Muscle layer of duodenum (tissue), 2 donors: Measurements from ENCODE around the gene PSMD8.
A peak's percentile ranks its signal among the peaks of the same experiment; 100 is the strongest.

Experiments
- H3K27ac ChIP-seq: one replicate; pipeline ENCODE4 v1.7.0; 2013; ENCODE audit warnings: mild to moderate bottlenecking, low read length
- H3K27me3 ChIP-seq: one replicate; pipeline ENCODE4 v1.7.0; 2013; ENCODE audit warnings: low read depth, mild to moderate bottlenecking, control low read depth, low read length
- H3K36me3 ChIP-seq, 2 donors: one replicate each; pipeline ENCODE4 v1.7.0; 2013; ENCODE audit warnings: low read length in 2 of 2, control low read depth in 1 of 2, mild to moderate bottlenecking in 1 of 2; ENCODE audit not compliant: insufficient read depth in 2 of 2, control insufficient read depth in 1 of 2
- H3K4me1 ChIP-seq, 2 donors: one replicate each; pipeline ENCODE4 v1.7.0; 2013; ENCODE audit warnings: low read length in 2 of 2, mild to moderate bottlenecking in 2 of 2, control low read depth in 1 of 2, moderate library complexity in 1 of 2; ENCODE audit not compliant: insufficient read depth in 2 of 2, control insufficient read depth in 1 of 2
- H3K4me3 ChIP-seq, 2 donors: one replicate each; pipeline ENCODE4 v1.7.0; 2013; ENCODE audit warnings: low read length in 2 of 2, low read depth in 1 of 2, mild to moderate bottlenecking in 1 of 2
- H3K9me3 ChIP-seq, 2 donors: one replicate each; pipeline ENCODE4 v1.7.0; 2013; ENCODE audit warnings: low read length in 2 of 2, control low read depth in 1 of 2, mild to moderate bottlenecking in 1 of 2; ENCODE audit not compliant: control insufficient read depth in 1 of 2
- donor health status: healthy.

PSMD8 gene

DNA sequence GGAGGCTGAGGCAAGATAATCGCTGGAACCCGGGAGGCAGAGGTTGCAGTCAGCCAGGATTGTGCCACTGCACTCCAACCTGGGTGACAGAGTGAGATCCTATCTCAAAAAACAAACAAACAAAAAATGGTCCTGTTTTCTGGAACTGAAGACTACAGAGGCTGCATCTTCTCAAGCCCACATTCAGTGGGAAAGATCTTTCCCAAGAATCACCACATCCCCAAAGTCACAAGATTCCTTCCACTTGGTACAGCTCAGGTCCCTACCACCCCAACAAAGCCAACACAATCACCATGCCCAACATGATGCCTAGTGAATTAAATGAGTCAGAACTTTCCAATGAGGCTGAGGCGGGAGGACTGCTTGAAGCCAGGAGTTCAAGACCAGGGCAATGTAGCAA, 23.5 kb upstream of the PSMD8 start:
- Histone ChIP-seq H3K4me1 (no peaks in the 10 kb centered on the region), H3K9me3 (no peaks in the 10 kb centered on the region), H3K4me3 (no peak overlapping the region), H3K27me3 (peaks cover 8% of the 10 kb centered on the region), H3K36me3 (no peaks in the 10 kb centered on the region), H3K27ac (no peak overlapping the region)

DNA sequence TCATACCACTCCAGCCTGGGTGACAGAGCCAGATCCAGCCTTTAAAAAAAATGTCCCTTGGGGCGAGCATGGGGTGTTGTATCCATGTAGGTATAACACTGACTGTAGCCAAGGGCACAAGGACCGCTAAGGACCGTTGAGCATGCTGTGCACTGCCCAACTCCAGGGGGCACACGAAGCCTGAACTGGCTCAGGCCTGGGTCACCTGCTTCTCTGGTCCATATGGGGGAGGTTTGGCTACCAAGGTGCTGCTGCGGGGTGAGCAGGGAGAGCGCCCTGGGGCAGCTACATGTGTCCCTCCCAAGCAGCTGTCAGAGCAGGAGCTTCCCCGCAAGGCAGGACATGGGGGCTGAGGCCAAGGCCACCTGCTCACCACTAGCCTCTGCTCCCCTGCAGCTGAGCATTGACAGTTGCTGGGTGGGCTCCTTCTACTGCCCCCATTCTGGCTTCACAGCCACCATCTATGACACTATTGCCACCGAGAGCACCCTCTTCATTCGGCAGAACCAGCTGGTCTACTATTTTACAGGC, 22.4 kb upstream of the PSMD8 start:
- Histone ChIP-seq H3K4me1 (no peaks in the 10 kb centered on the region), H3K4me3 (no peak overlapping the region), H3K27me3 (peaks cover 8% of the 10 kb centered on the region), H3K27ac (no peak overlapping the region), H3K9me3 (no peaks in the 10 kb centered on the region), H3K36me3 (no peaks in the 10 kb centered on the region)

DNA sequence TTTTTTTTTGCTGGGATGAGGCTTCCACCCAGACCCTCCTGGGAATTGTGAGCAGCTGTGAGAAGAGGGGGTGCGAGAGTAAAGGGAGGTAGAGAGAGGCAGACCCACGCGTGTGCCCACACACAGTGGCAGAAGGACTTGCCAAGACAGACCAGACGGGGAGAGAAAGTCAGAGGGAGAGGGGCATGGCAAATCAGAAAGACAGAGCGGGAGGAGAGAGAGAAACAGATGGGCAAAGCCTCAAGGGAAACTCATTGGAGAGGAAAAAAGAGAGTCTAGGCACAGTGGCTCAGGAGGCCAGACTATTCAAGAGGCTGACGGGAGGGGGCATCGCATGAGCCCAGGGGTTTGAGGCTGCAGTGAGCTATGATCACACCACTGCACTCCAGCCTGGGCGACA, 21.8 kb upstream of the PSMD8 start:
- no peak overlapping the region for H3K4me3 ChIP-seq
- H3K27ac ChIP-seq, result no peak overlapping the region
- H3K9me3 ChIP-seq, result no peaks in the 10 kb centered on the region
- H3K4me1 ChIP-seq, result no peaks in the 10 kb centered on the region
- no peaks in the 10 kb centered on the region for H3K36me3 ChIP-seq
- H3K27me3 ChIP-seq, result peaks cover 8% of the 10 kb centered on the region

DNA sequence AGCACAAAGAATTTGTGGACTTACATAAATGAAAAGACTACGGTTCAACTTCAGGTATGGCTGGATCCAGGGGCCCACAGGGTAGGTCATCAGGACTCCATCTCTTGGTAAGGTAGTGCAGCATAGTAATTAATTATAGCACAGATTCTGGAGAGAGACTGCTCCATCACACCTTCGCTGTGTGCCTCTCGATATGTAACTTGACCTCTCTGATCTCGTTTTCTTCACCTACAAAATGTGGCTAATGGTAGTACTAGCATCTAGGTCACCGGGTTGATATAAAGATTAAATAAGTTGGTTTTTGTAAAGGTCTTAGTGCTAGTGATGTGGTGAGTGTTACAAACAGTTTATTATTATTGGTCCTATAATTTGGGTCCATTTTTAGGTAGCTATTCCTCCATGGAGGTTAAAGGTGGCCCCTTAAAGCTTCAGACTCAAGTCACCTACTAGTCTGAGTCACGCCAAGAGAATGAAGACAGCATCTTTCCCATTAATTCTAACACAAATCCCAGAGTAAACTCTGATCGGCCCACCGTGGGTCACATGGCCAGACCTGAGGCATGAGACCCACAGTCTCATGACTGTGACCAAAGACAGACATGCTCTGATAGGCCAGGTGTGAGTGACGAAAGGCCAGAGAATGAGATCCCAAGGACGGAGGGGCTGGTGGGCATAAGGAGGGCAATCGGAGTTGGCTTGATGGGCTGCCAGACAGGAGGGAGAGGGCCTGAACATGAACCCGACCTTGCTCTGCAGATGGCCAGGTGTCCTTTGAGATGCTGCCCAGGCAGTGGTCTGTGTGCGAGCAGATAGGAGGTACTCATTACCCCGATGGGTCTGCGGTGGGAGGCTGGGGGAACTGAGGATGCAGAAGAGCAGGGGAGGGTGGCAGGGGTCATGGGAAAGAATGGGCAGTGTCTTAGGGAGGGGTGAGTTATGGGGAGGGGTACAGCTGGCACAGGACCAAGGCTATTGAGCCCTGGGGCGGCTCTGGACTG, 18.3 kb upstream of the PSMD8 start:
- Histone ChIP-seq H3K27ac (no peak overlapping the region), H3K4me3 (no peak overlapping the region), H3K27me3 (peaks cover 30% of the 10 kb centered on the region), H3K9me3 (no peaks in the 10 kb centered on the region), H3K36me3 (no peaks in the 10 kb centered on the region), H3K4me1 (no peaks in the 10 kb centered on the region)

DNA sequence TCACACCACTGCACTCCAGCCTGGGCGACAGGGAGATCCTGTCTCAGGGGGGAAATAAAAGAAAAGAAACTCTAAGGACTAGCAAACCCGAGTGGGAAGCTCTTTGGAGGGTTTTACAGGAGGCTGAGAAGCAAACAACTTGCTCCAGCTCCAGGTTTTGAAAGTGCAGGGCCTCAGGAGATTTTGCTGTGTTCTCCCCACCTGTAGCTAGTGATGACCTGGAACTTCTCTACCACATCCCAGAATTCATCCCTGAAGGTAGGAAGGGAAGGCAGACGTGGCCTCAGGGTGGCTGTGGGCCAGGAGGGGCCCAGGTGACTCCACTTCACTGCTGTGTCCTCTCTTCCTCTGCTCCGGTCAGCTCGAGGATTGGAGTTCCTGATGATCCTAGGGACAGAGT, 16.3 kb upstream of the PSMD8 start:
- Histone ChIP-seq H3K4me1 (peaks cover 0 to 13% of the 10 kb centered on the region in 2 donors), H3K4me3 (no peak overlapping the region), H3K27ac (no peak overlapping the region), H3K36me3 (no peaks in the 10 kb centered on the region), H3K9me3 (no peaks in the 10 kb centered on the region), H3K27me3 (peaks cover 25% of the 10 kb centered on the region)

DNA sequence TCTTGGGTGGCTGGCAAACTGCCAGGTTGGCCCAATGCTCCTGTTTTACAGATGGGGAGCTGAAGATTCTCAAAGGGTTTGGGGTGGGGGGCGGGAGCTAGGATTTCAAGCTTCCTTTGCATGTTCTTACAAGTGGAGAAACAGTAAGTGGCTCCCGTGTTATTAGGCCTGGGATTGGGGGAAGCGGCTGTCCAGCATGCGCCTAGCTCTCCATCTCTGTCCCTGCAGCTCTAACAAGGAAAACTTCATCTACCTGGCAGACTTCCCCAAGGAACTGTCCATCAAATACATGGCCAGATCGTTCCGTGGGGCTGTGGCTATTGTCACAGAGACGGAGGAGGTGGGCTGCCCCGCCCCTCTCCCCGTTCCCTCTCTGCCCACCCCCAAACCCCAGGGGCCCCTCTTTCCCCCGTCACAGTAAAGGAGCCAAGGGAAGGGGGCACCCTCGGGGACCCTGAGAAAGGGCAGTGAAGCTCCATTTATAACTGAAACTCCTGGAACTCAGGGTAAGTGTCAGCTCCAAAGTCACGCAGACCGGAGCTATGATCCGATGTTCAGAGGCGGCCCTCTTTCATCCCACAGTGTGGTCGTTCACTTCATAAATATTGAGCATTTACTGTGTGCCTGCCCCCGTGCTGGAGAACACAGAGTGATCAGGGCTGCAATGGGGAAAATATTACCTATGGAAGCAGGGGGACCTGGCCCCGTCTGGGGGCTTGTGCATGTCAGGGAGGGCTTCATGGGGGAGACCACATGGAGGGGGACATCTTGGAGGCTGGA, 14.9 kb upstream of the PSMD8 start:
- Histone ChIP-seq H3K9me3 (no peaks in the 10 kb centered on the region), H3K36me3 (no peaks in the 10 kb centered on the region), H3K27ac (no peak overlapping the region)

DNA sequence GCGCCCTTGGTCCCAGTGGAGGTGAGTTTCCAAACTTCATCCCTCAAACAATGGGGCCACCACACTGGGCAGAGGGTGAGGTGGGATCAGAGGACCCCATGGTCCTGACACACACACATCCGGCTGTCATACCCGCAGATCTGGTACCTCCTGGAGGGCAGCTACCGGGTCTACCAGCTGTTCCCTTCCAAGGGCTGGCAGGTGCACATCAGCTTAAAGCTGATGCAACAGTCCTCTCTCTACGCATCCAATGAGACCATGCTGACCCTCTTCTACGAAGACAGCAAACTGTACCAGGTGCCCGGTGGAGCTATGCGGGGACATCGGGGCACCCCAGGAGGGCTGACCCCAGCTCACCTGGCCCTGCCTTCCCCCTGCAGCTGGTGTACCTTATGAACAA, 14.0 kb upstream of the PSMD8 start:
- Histone ChIP-seq H3K9me3 (no peaks in the 10 kb centered on the region), H3K27ac (no peak overlapping the region), H3K4me3 (no peak overlapping the region), H3K27me3 (peaks cover 25% of the 10 kb centered on the region), H3K4me1 (peaks cover 0 to 13% of the 10 kb centered on the region in 2 donors), H3K36me3 (no peaks in the 10 kb centered on the region)

More for the DNA sequence above, 14.9 kb upstream of the PSMD8 start:
- peaks cover 0 to 13% of the 10 kb centered on the region in 2 donors for H3K4me1 ChIP-seq
- no peak overlapping the region for H3K4me3 ChIP-seq
- peaks cover 25% of the 10 kb centered on the region for H3K27me3 ChIP-seq

DNA sequence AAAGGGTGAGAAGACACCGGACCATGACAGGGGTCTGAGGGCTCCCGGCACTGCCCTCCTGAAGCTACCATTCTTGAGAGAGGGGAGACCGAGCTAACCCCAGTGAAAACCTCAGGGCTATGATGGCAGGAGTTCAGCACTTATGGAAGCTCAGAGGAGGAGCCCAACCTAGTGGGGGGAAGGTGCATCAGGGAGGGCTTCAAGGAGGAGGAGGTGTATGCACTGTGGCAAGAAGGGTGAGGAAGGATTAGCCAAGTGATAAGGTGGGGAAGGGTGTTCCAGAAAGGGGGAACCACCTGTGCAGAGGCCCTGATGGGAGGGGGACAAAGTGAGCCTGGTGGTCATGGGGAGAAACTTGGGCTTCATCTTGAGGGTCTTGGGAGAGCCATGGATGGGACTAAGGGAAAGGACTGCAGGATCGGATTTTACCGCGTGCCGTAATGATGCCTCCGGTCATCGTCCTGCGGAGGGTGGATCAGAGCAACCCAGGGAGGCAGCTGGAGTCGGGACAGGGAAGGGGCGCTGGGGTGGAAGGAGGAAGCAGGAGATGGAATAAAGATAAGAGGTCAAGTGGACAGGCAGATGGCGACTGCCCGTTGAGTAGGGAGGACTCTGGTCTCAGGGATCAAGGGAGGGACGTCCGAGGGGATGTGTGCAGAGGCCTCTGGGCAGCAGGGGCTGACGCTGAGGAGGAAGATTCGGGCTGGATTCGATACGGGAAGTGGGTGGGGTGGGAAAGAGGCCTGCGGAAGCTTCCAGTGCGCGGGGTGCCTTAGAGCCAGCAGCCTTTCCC, 13.3 kb upstream of the PSMD8 start:
- Histone ChIP-seq H3K27ac (no peak overlapping the region), H3K27me3 (peaks cover 25% of the 10 kb centered on the region), H3K36me3 (no peaks in the 10 kb centered on the region)

DNA sequence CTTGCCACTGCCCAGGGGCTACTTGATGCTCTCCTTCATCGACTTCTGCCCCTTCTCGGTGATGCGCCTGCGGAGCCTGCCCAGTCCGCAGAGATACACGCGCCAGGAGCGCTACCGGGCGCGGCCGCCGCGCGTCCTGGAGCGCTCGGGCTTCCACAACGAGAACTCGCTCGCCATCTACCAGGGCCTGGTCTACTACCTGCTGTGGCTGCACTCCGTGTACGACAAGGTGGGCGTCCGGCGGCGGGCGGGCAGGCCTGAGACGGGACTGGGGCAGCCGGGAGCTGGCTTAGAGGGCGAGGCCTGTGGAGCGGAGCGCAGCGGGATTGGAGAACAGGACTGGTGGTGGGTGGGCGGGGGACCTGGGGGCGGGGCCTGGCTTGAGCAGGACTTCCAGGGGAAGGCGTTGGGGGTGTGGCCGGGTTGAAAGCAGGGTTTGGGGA, 12.7 kb upstream of the PSMD8 start:
- Histone ChIP-seq H3K4me3 (peak overlapping the region; percentile 44 to 78), H3K27me3 (peaks cover 25% of the 10 kb centered on the region), H3K4me1 (peaks cover 0 to 13% of the 10 kb centered on the region in 2 donors), H3K27ac (no peak overlapping the region), H3K36me3 (no peaks in the 10 kb centered on the region), H3K9me3 (no peaks in the 10 kb centered on the region)

More for the DNA sequence above, 13.3 kb upstream of the PSMD8 start:
- Histone ChIP-seq H3K4me1 (peaks cover 0 to 13% of the 10 kb centered on the region in 2 donors), H3K9me3 (no peaks in the 10 kb centered on the region), H3K4me3 (peak overlapping the region; percentile 44 to 78)

DNA sequence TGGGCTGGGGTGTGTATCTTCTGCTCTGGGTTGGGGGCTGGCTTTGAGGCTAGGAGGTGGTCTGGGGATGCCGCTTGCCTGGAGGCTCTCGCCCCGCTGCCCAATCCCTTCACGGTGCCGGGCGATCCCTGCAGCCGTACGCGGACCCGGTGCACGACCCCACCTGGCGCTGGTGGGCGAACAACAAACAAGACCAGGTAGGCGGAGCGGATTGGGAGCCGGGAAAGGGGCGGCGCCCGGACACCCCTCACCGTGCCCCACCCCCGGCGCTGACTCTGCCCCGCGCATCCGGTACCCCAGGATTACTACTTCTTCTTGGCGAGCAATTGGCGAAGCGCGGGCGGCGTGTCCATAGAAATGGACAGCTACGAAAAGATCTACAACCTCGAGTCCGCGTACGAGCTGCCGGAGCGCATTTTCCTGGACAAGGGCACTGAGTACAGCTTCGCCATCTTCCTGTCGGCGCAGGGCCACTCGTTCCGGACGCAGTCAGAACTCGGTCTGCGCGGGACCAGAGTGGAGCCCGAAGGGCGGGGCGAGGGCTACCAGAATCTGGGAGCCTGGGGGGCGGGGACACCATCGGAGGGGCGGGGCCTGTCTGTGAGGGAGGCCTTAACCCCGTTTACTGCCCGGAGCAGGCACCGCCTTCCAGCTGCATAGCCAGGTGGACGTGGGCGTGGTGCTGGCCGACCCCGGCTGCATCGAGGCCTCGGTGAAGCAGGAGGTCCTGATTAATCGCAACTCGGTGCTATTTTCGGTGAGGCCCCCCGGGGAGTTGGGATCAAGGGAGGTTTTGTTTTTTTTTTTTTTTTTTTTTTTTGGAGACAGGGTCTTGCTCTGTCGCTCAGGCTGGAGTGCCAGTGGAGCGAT, 12.1 kb upstream of the PSMD8 start:
- H3K27me3 ChIP-seq, result peaks cover 25% of the 10 kb centered on the region
- H3K27ac ChIP-seq, result no peak overlapping the region
- H3K4me3 ChIP-seq, result peak overlapping the region; percentile 50 to 78
- no peaks in the 10 kb centered on the region for H3K36me3 ChIP-seq
- H3K9me3 ChIP-seq, result no peaks in the 10 kb centered on the region
- peaks cover 0 to 13% of the 10 kb centered on the region in 2 donors for H3K4me1 ChIP-seq
